Memory B cell (primary cell): Measurements from ENCODE around the gene TSPAN18.

ENCODE experiments used
- ATAC-seq: fragments of 150-1000 bp; cut with Tn5 transposase; 2 replicates; pipeline ENCODE4 v1.10.0; 2021; ENCODE audit warnings: low read depth, mild to moderate bottlenecking, moderate library complexity
- DNase-seq, 2 donors: peaks; one replicate each; pipeline ENCODE4 v3.0.0; 2022; ENCODE audit warnings: low spot score in 2 of 2
- H3K27ac Mint-ChIP-seq: one replicate; pipeline ENCODE4 v1.8.0; 2022; ENCODE audit warnings: mild to moderate bottlenecking, moderate library complexity, mixed read lengths
- H3K27me3 Mint-ChIP-seq: one replicate; pipeline ENCODE4 v1.8.0; 2022; ENCODE audit warnings: mixed read lengths
- H3K36me3 Mint-ChIP-seq: one replicate; pipeline ENCODE4 v1.8.0; 2022; ENCODE audit warnings: mild to moderate bottlenecking, mixed read lengths
- H3K4me1 Mint-ChIP-seq: one replicate; pipeline ENCODE4 v1.8.0; 2022; ENCODE audit warnings: mixed read lengths
- H3K4me3 Mint-ChIP-seq: one replicate; pipeline ENCODE4 v1.8.0; 2022; ENCODE audit warnings: mild to moderate bottlenecking, moderate library complexity, mixed read lengths
- H3K9me3 Mint-ChIP-seq: one replicate; pipeline ENCODE4 v1.8.0; 2022; ENCODE audit warnings: mixed read lengths

TSPAN18 gene

GRCh38 chr11:44854741-44855492 lies 128.2 kb downstream of the TSPAN18 start:
- Mint-ChIP-seq H3K36me3 (no peaks in the 10 kb centered on the region), H3K4me3 (no peak overlapping the region), H3K27me3 (peaks cover 5% of the 10 kb centered on the region), H3K9me3 (no peaks in the 10 kb centered on the region), H3K27ac (no peak overlapping the region), H3K4me1 (no peaks in the 10 kb centered on the region)
- DNase-seq (no peak), ATAC-seq (no peak)

DNA sequence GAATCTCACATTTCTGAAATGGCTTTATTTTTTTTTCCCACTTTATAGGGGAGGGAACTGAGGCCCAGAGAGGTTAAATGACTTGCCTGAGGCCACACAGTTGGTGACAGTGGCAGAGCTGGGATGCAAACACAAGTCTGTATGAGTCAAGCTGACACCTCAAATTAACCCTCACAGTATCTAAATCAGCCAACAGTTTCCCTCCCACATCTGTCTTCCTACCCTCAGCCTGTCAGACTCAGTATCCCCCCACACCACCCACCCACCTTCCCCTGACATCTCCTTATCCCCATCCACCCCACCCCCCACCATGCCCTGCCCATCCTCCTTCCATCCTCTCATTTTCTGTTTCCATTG lies 128.7 kb downstream of the TSPAN18 start:
- no peak for DNase-seq
- H3K27me3 Mint-ChIP-seq = peaks cover 6% of the 10 kb centered on the region
- ATAC-seq = no peak
- no peaks in the 10 kb centered on the region for H3K9me3 Mint-ChIP-seq
- no peaks in the 10 kb centered on the region for H3K36me3 Mint-ChIP-seq
- H3K4me3 Mint-ChIP-seq = no peak overlapping the region
- no peak overlapping the region for H3K27ac Mint-ChIP-seq
- peaks cover 2% of the 10 kb centered on the region for H3K4me1 Mint-ChIP-seq

DNA sequence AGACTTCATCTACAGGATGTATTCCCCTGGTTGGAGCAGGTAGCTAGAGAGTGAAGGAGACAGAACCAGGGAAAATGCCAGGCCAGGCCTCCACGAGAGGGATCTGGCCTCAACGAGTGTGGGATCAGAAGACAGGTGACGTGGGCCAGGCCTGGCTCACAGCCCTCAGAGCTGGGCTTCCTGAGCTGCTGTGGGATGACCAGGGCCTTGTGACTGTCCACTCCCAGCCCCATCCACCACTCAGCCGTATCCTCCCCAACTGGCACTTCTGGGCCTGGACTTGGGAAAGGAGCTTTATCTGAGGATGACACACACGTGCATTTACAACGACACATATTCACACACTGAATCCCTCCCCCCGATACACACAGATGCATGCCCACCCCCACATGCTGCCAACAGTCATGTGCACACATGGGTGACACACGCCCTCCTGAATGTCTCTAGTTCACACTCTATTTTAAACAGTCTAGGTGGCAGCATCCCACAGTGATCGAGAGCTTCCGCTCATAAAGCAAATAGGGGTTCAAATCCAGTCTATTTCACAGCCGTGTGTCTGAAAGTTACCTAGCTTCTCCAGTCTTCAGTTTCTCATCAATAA lies 130.8 kb downstream of the TSPAN18 start:
- Mint-ChIP-seq H3K4me1 (peaks cover 5% of the 10 kb centered on the region), H3K9me3 (no peaks in the 10 kb centered on the region), H3K27ac (no peak overlapping the region), H3K4me3 (no peak overlapping the region), H3K27me3 (peaks cover 10% of the 10 kb centered on the region), H3K36me3 (no peaks in the 10 kb centered on the region)
- DNase-seq (no peak), ATAC-seq (no peak)

DNA sequence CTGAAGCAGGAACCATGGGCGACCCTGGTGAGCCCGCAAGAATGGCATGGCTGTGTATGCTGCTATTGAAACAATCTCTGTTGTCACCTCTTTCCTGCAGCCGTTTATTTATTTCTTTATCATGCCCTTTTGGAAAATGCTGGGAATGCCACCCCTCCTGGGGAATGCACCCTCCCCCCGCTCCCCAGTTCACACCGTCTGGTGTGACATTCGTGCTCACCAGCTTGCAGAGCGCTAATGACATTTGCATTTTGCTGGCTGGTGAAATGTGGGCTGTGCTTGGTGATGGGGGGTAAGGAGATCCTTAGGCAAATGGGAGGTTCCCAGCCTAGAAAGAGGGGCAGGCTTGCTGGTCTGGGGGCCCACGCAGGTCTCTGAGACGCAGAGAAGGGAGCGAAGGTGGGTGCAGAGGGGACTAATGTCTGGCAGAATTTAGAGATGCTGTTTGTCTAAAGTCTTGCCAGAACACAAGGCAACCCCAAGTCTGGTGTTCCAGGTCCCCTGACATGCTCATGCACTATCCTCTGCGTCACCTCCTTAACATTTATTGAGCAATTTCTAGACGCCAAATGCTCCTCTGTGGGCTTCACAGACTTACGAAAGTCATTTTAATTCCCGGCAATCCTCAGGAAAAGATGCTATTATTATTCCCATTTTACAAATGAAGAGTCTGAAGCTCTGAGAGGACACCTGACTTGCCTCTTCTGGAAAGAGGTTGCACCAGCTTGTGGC lies 132.2 kb downstream of the TSPAN18 start:
- Mint-ChIP-seq H3K9me3 (no peaks in the 10 kb centered on the region), H3K36me3 (no peaks in the 10 kb centered on the region), H3K27ac (no peak overlapping the region), H3K4me1 (peaks cover 5% of the 10 kb centered on the region), H3K27me3 (peaks cover 11% of the 10 kb centered on the region), H3K4me3 (no peak overlapping the region)
- ATAC-seq = no peak
- DNase-seq = no peak

- Mint-ChIP-seq H3K27me3 (peaks cover 11% of the 10 kb centered on the region), H3K4me1 (peaks cover 5% of the 10 kb centered on the region), H3K9me3 (no peaks in the 10 kb centered on the region), H3K27ac (no peak overlapping the region), H3K4me3 (no peak overlapping the region), H3K36me3 (no peaks in the 10 kb centered on the region)
- no peak for DNase-seq
- ATAC-seq = no peak
Measured at GRCh38 chr11:44859528-44859925, 132.8 kb downstream of the TSPAN18 start.

DNA sequence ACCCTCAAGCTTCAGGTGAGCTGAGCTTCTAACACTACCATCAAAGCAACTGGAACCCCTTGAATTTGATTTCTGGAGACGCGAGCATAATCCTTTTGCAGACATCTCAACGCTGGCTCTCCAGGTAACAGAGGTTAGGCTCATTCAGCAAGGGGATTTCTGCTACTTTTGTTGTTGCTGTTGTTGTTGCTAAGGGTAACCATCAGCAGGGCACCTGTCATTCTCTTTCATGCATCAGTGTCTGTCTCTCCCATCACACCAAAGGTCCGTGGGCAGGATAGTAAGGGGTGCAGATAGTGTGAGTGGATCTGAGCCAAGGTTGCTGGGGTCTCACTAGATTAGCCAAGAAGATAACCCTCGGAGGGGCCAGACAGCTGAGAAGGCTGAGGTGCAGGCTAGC lies 133.6 kb downstream of the TSPAN18 start:
- Mint-ChIP-seq H3K9me3 (no peaks in the 10 kb centered on the region), H3K4me3 (no peak overlapping the region), H3K4me1 (peaks cover 5% of the 10 kb centered on the region), H3K36me3 (no peaks in the 10 kb centered on the region), H3K27ac (no peak overlapping the region), H3K27me3 (peaks cover 11% of the 10 kb centered on the region)
- DNase-seq = no peak
- ATAC-seq = no peak

DNA sequence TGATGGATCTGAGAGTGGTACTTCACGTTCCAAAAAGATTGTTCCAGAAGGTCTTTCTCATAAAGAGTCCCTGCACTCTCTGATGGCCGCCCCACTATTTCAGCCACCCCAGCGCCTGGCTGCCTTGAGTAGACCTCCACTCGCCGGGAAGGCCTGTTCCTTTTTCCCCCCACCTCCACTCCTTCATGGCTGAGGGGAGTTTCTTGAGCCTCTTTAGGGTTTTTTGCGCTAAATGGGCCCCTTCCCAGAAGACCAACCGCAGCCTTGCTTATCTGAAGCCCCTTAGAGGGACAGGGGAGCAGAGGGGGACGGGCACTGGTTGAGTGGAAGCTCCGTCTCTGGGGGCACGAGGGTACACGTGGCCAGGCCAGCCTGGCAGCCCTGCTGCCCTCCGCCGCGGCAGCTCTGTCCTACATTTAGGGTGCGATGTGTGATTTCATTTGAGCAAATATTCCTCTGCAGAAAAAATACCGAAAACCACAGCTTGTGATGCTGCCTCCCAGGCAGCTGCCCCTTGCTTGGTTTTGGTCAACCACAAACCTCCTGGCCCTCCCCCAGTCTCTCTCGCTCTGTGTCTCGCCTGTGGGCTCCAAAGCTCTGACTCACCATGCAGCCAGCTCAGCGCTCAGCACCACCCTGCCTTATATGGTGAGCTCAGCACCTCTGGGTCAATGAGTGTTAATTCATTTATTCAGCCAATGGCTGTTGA lies 135.2 kb downstream of the TSPAN18 start:
- peak overlapping the region; percentile 51 for H3K27ac Mint-ChIP-seq
- H3K4me1 Mint-ChIP-seq = peaks cover 5% of the 10 kb centered on the region
- H3K36me3 Mint-ChIP-seq = no peaks in the 10 kb centered on the region
- H3K27me3 Mint-ChIP-seq = peaks cover 11% of the 10 kb centered on the region
- H3K9me3 Mint-ChIP-seq = no peaks in the 10 kb centered on the region
- ATAC-seq (peak; percentile 34), DNase-seq (no peak)
- no peak overlapping the region for H3K4me3 Mint-ChIP-seq

DNA sequence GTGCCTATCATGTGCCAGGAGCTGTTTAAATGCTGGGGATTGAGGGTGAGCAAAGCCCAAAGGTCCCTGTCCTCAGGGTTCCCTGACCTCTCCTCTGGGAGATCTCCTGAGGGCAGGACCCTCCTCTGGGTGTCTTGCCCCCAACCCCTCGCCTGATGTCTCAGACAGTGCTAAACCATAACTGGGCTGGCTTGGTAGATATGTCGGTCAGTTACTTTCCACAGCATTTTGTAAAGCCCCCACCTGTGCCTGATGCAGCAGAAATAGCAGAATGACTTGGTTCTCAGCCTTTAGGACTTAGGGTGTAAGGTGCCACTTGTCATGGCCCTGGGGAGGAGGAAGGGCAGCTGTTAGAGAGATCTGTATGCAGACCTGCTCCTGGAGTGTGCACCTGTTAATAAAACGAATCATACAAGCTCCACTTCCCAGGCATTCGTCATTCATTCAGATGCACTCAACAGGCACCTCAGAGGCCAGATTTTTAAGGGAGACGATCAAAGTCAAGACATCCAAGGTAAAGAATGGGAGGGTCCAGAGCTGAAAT lies 135.9 kb downstream of the TSPAN18 start:
- no peak for ATAC-seq
- Mint-ChIP-seq H3K4me3 (no peak overlapping the region), H3K27me3 (peaks cover 11% of the 10 kb centered on the region), H3K4me1 (peaks cover 5% of the 10 kb centered on the region), H3K36me3 (no peaks in the 10 kb centered on the region), H3K27ac (no peak overlapping the region), H3K9me3 (no peaks in the 10 kb centered on the region)
- no peak for DNase-seq

DNA sequence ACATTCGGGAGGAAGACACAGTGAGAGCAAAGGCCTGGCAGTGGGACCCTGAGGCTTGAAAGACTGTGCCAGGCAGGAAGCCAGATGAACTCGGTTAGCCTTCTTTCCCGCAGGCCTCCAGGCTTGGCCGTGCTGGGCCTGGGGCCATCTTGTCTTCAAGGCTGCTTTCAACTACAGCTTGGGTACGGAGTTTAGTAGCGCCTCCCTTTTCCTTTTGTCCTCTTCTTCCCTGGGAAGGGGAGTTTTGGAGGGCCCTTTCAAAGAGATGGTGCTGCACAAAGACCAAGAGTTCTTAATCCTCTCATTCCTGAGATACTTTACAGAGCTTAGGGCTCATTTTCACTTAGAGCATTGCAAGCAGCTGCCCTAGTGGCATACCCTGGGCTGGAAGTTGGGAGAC lies 136.5 kb downstream of the TSPAN18 start:
- ATAC-seq = no peak
- no peaks in the 10 kb centered on the region for H3K36me3 Mint-ChIP-seq
- no peak overlapping the region for H3K4me3 Mint-ChIP-seq
- peaks cover 5% of the 10 kb centered on the region for H3K4me1 Mint-ChIP-seq
- H3K27ac Mint-ChIP-seq = no peak overlapping the region
- peaks cover 7% of the 10 kb centered on the region for H3K27me3 Mint-ChIP-seq
- no peaks in the 10 kb centered on the region for H3K9me3 Mint-ChIP-seq
- no peak for DNase-seq

DNA sequence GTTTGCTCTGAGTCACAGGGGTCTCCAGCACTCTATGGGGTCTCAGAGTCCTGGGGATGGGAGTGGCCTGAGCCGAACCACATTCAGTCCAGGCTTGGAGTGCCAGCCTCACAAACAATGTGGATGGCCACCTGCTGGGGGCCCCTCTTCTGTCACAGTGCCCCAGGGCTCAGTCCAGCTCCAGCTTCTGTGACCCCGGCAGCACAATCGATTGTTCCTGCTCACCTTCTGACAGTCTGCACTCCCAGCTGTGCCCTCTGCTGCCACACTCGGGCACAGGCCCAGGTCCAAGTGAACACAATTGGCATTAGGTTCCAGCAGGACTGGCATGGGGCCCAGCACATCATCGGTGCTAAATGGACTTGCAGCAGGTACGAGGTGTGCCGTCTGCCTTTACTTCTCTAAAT lies 139.1 kb downstream of the TSPAN18 start:
- Mint-ChIP-seq H3K9me3 (no peaks in the 10 kb centered on the region), H3K4me1 (peaks cover 2% of the 10 kb centered on the region), H3K27ac (no peak overlapping the region), H3K27me3 (peaks cover 3% of the 10 kb centered on the region), H3K36me3 (peaks cover 1% of the 10 kb centered on the region), H3K4me3 (no peak overlapping the region)
- no peak for DNase-seq
- ATAC-seq = no peak

GRCh38 chr11:44866286-44866685 lies 139.5 kb downstream of the TSPAN18 start:
- Mint-ChIP-seq H3K9me3 (no peaks in the 10 kb centered on the region), H3K36me3 (peaks cover 1% of the 10 kb centered on the region), H3K4me1 (peaks cover 2% of the 10 kb centered on the region), H3K27me3 (peaks cover 3% of the 10 kb centered on the region), H3K27ac (no peak overlapping the region), H3K4me3 (no peak overlapping the region)
- ATAC-seq (no peak), DNase-seq (no peak)

DNA sequence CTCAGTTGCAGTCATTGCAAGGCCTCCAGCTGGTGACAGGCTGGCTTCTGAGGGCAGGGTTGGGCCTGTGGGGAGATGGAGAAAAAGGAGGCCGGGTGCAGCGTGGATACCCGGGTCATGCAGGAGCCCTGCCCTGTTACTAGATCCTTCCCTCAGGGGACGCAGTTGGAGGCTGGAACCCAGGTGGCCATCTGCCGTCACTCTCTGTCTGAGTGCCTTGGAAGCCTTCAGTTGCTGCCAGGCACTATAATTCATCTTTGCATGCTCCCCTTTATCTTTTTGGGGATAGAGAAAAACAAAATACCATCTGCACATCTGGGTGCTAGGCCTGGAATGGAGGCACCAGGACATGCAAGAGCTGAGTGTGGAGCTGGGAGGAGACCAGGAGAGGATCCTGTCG lies 141.3 kb downstream of the TSPAN18 start:
- Mint-ChIP-seq H3K27me3 (peaks cover 2% of the 10 kb centered on the region), H3K36me3 (peaks cover 1% of the 10 kb centered on the region), H3K4me3 (no peak overlapping the region), H3K4me1 (peaks cover 3% of the 10 kb centered on the region), H3K9me3 (no peaks in the 10 kb centered on the region), H3K27ac (no peak overlapping the region)
- no peak for DNase-seq
- no peak for ATAC-seq

GRCh38 chr11:44868455-44869421 lies 142.0 kb downstream of the TSPAN18 start:
- H3K4me3 Mint-ChIP-seq = no peak overlapping the region
- no peak overlapping the region for H3K27ac Mint-ChIP-seq
- ATAC-seq (no peak), DNase-seq (no peak)
- H3K9me3 Mint-ChIP-seq = no peaks in the 10 kb centered on the region
- H3K4me1 Mint-ChIP-seq = peaks cover 3% of the 10 kb centered on the region
- peaks cover 1% of the 10 kb centered on the region for H3K36me3 Mint-ChIP-seq
- no peaks in the 10 kb centered on the region for H3K27me3 Mint-ChIP-seq
